Right hindlimb (tissue), 1 donor: ENCODE data around the gene SETD6.

Source experiments
- DNase-seq: peaks from one replicate; pipeline ENCODE4 v3.0.0-alpha.2; 2018

The SETD6 gene

GRCh38 chr16:58494981-58495520 is 20.3 kb upstream of the SETD6 start:
- peak; percentile 93 for DNase-seq

DNA sequence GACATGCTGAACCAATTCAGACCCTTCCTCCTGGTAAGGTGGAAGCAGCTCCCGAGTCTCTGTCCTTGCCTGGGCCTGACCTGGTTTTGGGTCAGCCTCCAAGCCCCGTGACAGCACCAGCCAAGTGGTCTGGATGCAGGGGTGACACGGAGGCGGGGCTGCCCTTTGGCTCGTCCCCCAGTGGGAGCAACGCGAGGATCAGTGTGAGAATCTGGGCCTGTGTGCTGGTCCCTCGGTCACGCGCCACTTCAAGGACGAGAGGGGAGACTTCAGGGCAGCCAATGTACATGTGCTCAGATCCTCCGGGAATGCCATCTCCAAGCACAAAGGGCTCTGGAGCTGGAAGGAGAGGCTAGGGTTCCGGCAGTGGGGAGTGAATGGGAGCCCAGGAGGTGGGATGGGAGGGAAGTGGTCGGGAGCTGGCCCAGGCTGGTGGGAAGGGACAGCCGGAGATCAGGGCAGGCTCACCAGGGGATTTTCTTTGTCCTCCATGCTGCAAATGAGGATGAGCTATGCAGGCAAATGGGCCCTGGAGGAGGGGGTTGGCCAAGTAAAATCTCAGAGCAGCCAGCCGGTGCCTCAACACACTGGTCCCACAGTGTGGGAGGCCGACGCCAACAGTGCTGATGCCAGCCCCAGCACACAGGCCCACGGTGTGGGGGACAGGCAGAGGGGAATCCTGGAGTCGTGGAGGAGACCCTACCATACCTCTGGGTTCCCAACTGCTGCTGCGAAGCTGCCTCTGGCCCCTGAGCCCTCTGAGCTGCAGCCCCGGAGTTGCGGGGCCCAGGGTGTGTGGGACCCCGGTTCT is 19.6 kb upstream of the SETD6 start:
- peak; percentile 31 for DNase-seq

GRCh38 chr16:58497468-58497867 is 17.8 kb upstream of the SETD6 start:
- peak; percentile 15 for DNase-seq

- no peak for DNase-seq
Observed at GRCh38 chr16:58497935-58498334, 17.4 kb upstream of the SETD6 start.

GRCh38 chr16:58498341-58499091 is 16.8 kb upstream of the SETD6 start:
- no peak for DNase-seq

- DNase-seq, result peak; percentile 21
Observed at GRCh38 chr16:58499092-58499511, 16.2 kb upstream of the SETD6 start.

DNA sequence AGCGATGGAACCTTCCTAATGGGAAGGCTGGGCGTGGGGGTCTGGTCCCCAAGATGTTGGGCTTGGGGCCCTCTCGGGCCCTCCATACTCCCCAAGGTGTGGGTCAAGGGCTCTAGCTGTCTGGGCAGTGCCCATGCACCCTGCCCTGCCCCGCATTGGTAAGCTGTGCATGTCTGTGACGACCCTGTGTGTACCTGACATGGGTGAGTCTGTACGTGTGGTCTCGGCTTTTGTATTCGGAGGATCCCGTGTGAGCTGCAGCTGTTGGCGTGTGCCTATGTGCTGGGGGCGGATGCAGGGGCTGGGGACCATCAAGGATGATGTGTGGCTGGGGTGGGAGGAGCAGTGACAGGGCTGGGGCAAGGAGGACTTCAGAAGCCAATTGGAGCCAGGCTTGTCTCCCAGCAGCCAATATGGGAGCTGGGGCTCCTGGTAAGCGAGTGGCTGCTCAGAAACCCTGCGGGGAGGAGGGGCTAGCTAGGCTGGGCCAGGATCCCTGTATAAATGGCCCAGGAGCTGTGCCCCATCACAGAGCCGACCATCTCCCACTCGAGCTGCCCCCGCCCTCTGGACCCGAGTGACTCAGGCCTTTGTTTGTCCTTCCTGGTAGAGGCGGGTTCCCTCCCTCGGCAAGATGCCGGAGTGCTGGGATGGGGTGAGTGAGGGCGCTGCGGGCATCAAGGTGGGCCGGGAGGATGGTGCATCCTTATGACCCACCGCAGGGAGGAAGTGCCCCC is 15.5 kb upstream of the SETD6 start, which contains the start of gene NDRG4:
NDRG4 (plus strand) TSS at position 529 of the 737 bp plus-strand sequence; CDS start at position 635, 106 bp downstream.
- peak; percentile 88 for DNase-seq

- DNase-seq, result peak; percentile 39
Observed at GRCh38 chr16:58500430-58501241, 14.7 kb upstream of the SETD6 start.

DNA sequence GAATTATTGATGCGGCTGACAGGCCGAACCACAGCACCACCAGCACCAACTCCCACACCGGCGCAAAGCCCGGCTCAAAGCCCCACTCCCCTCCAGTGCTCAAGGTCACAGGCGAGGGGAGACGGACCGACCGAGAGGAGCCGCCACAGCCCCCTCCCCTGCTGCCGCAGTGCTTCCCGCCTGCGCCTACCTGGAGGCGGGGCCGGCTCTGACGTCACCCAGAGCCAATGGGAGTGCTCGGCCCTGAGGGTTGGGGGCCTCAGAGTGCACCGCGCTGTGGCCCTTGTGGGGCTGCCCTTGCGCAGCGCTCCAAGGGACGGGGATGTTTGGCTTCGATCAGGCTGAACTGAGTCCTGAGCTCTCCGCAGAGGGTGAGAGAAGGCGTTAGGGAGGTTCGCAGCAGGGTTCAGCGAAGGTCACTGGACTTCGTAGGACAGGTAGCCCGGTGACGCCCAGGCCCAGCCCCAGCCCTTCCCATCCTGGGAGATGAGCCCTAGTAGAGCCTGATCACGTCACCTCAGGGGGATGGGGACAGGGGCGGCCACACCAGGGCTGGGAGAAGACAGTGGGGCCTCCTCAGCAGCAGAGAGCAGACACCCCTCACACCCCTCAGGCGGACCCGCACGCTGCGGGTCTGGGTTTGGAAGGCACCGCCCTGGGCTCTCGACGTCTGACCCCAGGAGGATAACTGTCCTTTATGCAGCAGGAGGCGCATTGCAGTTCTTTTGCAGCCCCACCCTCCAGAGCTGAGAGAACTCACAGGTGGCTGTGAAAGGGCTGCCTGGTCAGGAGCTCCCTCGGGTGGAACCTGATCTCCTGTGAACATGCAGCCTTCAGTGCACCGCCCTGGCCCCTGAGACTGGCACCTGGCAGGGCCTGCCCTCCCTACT is 13.8 kb upstream of the SETD6 start:
- DNase-seq, result peak; percentile 59

GRCh38 chr16:58502217-58502921 is 12.9 kb upstream of the SETD6 start:
- no peak for DNase-seq

DNA sequence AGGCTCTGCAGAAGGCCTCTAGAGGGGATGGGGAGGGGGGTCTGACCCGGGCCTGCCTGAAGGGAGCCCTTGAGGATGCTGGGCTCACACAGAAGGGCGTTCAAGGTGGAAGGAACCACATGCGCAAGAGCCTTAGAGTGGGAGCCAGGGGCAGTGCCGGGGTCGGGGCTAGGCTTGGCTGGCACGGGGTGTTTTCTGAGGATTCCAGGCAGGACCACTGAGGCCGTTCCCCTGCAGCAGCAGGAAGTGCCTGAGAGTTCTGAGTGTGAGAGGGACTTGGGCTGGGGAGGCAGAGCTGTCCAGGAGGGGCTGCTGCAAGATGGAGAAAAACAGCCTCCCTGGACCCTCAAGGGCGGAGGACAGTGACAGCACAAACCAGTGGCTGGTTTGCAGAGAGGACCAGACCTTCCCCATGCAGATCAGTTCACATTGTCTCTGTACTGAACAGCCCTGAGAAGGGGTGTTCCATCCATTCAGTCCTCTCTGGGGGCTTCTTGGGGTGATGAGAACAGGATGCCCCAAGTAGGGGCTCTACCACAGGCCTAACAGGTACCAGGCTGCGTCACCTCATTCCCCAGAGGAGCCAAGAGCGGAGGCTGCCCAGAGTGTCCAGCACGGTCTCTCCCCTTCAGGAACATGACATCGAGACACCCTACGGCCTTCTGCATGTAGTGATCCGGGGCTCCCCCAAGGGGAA is 12.0 kb upstream of the SETD6 start:
- no peak for DNase-seq

DNA sequence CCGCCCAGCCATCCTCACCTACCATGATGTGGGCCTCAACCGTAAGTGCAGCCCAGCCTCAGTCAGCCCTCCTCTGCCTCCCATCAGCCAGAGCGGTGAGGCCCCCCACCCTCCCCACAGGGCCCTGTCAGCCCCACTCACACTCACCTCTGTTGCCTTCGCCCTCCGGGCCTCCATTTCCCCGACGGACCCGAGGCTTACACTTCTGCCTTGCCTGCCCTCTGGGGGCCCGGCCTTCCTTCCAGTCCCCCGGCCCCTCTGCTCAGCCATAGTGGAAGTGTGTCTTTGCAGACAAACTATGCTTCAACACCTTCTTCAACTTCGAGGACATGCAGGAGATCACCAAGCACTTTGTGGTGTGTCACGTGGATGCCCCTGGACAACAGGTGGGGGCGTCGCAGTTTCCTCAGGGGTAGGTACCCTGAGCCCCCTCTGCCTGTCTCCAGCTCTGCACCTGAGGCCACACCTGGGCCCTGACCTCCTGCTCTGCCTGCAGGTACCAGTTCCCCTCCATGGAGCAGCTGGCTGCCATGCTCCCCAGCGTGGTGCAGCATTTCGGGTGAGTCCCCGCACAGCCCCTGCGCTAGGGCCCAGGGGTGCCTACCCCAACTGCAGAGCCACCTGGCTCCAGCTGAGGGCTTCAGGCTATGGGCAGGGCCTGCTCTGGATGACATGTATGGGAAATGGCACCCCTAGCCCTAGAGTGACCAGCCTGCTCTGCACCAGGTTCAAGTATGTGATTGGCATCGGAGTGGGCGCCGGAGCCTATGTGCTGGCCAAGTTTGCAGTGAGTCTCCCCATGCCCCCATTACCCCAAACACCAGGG is 11.2 kb upstream of the SETD6 start:
- no peak for DNase-seq

- DNase-seq, result no peak
Observed at GRCh38 chr16:58506241-58507194, 8.8 kb upstream of the SETD6 start.

- DNase-seq, result no peak
Observed at GRCh38 chr16:58507195-58507962, 7.9 kb upstream of the SETD6 start.

- no peak for DNase-seq
Observed at GRCh38 chr16:58507963-58508670, 7.2 kb upstream of the SETD6 start.

DNA sequence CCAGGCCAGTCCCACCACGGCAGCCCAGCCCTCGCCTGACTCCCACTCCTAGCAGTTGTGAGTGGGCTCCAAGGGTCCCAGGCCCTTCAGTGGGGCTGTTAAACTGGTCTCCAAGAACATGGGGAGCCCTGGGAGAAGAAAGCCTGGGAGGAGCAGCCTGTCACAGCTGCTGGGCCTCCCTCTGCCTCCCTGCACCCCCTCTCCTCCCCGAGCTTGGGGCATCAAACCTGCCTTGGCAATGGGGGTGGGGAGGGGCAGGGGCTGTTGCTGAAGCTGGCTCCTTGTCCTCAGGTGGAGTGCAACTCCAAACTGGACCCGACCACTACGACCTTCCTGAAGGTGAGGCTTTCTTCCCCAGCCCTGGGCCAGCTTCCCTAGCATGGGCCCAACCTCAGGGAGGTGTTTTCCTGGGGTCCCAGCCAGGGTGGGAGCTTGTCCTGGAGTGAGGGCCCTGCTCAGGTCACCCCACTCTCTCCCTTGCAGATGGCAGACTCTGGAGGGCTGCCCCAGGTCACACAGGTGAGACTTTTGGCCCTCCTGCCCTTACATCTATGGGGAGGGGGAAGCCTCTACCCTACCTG is 6.6 kb upstream of the SETD6 start:
- no peak for DNase-seq
